GM12872 (cell line): ENCODE data around the gene FETUB.

ENCODE experiments used
- CTCF ChIP-seq: IDR thresholded peaks from 3 replicates; pipeline ENCODE4 v1.5.1; 2011; ENCODE audit warnings: low read depth, mild to moderate bottlenecking, low read length, moderate library complexity; ENCODE audit not compliant: insufficient read depth

FETUB gene

GRCh38 chr3:186639778-186640472 lies at the start of gene FETUB:
Gene FETUB (plus strand): TSS chr3:186640399. CDS start chr3:186640461, 62 bp downstream.
- no peak for TF ChIP-seq CTCF

DNA sequence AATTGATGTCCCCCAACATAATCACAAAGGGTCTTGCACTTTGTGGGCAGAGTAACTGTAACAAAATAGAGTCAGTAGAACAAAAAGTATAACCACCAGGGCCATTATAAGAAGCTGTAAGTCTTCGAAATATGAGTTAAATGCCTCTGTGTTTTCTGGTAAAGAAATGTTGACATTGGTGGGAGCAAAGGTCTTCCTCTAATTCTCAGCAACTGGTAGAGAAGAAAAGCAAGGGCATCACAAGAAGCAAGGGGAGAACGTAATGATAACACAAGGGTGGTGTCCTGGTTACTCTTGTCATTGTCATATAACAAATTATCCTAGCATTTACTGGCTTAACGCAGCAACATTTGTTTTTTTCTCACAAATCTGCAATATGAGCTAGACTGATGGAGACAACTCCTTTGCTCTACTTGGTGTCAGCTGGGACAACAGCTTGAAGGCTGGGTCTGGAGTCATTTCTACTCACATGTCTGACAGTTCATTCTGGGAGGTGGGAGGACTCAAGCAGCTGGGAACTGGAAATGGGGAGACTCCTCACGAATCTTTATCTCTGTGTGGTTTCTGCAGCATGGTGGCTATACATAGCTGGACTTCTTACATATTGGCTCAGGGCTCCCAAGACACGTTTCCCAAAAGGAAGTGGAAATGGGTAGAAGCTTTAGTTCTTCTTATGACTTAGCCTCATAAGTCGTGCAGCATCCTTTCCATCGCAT lies 49.5 kb upstream of the FETUB start:
- no peak for TF ChIP-seq CTCF

DNA sequence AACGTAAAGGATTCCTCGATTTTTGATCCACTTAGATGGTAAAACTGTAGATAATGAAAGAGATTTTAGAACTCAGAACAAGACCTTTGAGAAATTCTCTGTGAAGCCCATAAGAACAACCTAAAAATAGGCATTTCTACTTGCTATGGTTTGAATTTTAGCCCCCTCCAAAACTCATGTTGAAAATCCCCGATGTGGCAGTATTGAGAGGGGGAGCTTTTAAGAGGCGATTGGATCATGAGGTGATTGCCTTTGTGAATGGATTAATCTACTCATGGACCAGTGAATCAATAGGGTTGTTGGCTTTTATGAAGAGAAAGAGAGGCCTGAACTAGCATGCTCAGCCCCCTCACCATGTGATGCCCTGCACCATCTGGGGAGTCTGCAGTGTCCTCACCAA lies 47.5 kb upstream of the FETUB start:
- TF ChIP-seq CTCF, result no peak

DNA sequence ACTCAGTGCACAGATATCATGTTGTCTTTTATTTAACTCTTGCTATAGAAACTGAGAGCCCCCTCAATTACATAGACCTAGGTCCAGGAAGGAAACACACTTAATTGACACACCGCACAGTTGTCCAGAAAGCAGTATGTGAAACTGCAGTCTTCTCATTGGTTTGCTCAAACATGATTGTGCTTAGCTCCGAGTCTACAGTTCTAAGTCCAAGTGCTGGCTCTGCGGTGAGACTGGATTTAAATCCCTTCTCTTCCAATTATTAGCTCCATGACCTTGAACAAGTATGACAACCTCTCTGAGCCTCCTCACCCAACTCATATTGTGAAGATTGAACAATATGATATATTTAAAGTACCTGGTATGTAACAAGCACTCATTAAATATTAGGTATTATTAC lies 46.3 kb upstream of the FETUB start:
- no peak for TF ChIP-seq CTCF

DNA sequence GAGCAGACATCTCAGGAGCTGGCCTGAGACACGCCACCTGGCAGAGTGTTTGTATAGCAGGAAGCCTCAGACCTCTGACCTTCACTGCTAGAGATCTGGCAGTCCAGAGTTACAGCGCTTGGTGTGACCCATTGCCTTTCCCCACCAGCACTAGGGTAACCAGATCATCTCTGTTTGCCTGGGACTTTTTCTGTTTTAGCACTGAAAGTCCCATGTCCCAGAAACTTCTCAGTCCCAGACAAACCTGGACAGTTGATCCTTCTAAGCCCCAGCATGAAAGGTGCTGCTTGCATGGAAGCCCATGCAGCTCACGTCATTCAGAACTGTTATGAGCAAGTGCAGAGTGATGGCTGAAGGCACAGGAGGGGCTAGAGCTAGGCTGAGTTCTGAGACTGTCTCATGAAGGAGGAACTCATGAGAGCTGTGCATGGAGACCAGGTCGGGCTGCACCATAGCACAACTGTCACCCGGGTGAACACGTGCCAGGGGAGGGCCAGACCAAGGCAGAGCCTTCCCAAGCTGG lies 45.5 kb upstream of the FETUB start:
- no peak for TF ChIP-seq CTCF

DNA sequence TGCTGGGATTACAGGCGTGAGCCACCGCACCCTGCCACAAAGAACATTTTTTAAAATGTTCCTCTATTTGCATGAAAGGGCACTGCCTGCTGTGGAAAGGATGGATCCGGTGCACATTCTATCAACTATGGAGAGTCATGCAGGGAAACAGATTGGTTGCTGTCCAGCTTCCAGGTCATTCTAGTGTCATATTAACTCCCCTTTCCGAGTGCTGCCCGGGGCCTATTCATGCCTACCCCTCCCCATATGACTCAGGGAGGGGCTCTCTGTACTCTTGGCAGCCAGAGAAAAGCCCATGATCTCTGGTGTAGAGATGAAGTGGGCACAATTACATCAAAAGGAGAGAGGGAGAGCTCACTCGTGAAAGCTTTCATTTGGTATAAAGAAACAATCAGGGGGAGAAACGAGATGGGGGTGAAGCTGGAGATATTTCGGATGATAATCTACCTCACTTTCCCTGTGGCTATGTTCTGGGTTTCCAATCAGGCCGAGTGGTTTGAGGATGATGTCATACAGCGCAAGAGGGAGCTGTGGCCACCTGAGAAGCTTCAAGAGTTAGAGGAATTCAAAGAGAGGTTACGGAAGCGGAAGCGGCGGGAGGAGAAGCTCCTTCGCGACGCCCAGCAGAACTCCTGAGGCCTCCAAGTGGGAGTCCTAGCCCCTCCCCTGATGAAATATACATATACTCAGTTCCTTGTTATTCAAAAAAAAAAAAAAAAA lies 43.5 kb upstream of the FETUB start:
- TF ChIP-seq CTCF, result no peak

- no peak for TF ChIP-seq CTCF
Measured at GRCh38 chr3:186598108-186598784, 42.0 kb upstream of the FETUB start.
